Left hindlimb (tissue), 1 donor: ENCODE data around the gene KLK12.

Experiments used
- DNase-seq: peaks from one replicate; pipeline ENCODE4 v3.0.0-alpha.2; 2018

KLK12 gene

GRCh38 chr19:50979758-50980157, 55.0 kb downstream of the KLK12 start:
- no peak for DNase-seq
